GM21367 (cell line): Measurements from ENCODE around the gene ZMYM5.
"Not testable (repeated sequence)": the region's sequence is repeated elsewhere in the genome, so short reads cannot be mapped to it uniquely, and the experiment has no call there.

Experiments used
- ATAC-seq: cut with Tn5 transposase; IDR thresholded peaks from one replicate; pipeline ENCODE4 v1.9.1; 2021; ENCODE audit not compliant: unreplicated experiment

Gene ZMYM5

DNA sequence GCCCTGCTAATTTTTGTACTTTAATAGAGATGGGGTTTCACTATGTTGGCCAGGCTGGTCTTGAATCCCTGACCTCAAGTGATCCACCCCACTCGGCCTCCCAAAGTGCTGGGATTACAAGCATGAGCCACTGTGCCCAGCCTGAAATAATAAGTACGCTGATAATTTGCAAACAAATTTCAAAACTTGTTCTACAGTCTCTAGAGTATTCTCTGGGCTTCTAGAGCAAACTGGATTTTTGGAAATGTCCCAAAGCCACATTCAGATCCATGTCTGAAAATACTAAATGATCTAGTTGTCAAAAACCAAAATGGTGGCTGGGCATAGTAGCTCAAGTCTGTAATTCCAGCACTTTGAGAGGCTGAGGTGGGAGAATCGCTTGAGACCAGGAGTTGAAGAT is 40.8 kb downstream of the ZMYM5 start:
- no peak for ATAC-seq

GRCh38 chr13:19818223-19818842 is 45.1 kb downstream of the ZMYM5 start:
- ATAC-seq: no peak

- ATAC-seq: no peak
Observed at GRCh38 chr13:19817510-19818158, 45.8 kb downstream of the ZMYM5 start.

DNA sequence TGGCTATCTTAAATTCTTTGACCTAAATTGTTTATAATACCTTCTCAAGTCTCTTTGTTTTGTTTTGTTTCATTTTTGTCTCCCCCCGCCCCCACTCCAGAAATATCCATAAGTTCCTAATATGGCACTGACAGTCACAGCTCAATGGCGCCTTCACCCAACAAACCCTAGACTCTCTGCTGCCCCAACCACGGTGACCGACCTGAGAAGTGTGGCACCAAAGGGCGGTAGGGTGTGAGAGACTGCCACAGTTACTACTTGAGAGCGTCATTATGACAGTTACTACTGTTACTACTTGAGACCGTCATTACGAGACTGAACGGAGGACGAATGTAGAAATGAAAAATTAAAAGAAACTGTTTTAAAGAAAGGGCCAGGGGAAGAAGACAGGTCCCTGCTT is 46.3 kb downstream of the ZMYM5 start:
- no peak for ATAC-seq

DNA sequence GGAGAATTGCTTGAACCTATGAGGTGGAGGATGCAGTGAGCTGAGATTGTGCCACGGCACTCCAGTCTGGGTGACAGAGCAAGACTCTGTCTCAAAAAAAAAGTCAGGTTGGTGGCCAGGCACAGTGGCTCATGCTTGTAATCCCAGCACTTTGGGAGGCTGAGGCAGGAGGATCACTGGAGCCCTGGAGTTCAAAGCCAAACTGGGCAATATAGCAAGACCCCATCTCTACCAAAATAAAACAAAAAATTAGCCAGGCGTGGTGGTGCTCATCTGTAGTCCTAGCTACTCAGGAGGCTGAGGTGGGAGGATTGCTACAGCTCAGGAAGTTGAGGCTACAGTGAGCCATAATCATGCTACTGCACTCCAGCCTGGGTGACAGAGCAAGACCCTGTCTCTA is 47.6 kb downstream of the ZMYM5 start:
- not testable (repeated sequence) for ATAC-seq

DNA sequence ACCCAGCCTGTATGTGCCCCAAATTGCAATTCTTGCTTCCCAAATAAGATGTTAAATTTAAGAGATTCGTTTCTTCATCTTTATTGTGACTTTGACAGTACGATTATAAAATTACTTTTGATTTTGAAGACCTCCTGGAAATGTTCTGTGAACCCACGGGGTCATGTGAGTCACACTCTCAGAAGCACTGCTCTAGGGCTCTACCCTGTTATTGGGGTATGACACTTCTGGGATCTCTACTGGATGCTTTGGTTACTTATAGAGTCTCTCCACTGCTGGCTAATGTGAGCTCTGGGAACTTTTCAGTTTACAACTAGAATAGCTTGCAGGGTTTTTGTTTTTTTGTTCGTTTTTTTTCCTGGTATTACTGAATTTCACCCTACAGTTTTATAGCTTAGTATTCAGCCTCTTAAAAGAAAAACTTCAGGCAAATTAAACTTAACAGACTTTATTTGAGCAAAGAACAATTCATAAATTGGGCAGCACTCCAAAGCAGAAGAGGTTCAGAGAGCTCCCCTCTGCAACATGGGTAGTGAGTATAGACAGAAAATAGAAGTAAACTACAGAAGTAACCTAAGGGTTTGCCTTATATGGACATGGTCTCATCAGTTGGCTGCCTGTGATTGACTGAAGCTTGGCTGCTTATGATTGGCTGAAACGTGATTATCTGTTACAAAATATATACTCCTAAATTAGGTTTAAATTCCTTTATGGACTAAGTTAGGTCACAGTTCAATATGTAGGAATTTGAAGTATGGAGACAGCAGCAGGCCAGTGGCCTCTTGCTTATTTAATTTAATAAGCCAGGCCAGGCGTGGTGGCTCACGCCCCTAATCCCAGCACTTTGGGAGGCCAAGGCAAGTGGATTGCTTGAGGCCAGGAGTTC is 52.2 kb downstream of the ZMYM5 start:
- no peak for ATAC-seq

GRCh38 chr13:19810151-19810550 is 53.3 kb downstream of the ZMYM5 start:
- ATAC-seq: no peak

DNA sequence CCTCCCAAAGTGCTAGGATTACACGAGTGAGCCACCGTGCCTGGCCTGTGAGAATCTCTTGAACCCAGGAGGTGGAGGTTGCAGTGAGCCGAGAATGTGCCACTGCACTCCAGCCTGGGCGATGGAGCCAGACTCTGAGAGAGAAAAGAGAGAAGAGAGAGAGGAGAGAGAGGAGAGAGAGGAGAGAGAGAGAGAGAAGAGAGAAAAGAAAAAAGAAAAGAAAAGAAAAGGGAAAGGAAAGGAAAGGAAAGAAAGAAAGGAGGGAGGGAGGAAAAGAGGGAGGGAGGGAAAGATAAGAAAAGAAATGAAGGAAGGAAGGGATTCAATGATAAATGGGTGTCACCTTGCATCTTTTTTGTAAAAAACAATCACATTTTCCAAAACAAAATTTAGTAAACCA is 57.7 kb downstream of the ZMYM5 start:
- ATAC-seq: no peak

DNA sequence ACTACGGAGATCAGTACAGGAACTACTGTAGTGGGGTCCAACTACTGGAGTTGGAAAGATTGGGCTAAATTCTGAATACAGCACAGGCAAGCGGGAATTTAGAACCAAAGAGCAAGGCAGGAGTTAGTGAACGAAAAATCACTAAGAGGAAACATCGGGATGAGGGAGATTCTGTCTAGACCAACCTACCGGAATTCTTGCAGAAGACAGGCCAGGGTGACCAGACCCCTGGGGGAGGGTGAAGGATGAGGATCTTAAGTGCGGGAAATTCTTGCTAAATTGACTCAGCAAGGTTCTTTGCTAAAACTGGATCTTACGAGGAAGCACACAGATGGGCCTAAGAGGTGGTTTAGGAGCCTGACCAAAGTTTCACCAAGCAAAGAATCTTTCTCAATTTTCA is 67.5 kb downstream of the ZMYM5 start:
- ATAC-seq: no peak

GRCh38 chr13:19794631-19795030 is 68.8 kb downstream of the ZMYM5 start:
- no peak for ATAC-seq

GRCh38 chr13:19791953-19792537 is 71.4 kb downstream of the ZMYM5 start:
- no peak for ATAC-seq

DNA sequence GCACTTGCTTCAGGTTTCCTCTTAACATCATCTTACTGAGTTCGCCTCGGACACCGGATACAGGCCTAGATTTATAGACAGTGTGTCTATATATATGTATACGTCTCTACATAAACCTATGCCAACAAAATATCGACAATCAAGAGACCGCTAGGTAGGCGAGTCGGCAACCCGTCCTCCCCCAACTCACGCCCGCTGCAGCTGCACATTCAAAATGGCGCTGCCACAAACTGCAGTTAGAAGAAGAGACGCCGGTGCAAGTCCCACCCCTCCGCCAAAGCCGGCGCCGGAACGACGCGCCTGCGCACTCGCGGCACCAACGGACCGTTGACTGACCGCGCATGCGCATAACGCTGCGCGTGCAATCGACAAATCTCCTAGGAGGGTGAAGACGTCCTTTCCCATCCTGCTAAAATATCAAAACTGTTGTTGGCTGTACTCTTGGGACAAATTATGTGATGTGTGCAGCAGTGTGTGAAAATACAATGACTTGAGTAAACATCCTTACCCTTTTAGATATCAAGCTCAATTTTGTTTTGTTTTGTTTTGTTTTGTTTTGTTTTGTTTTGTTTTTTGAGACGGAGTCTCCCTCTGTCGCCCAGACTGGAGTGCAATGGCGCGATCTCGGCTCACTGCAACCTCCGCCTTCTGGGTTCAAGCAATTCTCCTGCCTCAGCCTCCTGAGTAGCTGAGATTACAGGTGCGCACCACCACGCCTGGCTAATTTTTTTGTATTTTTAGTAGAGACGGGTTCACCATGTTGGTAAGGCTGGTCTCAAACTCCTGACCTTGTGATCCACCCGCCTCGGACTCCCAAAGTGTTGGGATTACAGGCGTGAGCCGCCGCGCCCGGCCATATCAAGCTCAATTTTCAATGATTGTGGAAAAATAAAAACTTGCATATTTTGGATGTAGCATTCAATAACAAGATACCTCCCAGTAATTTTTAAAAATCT is 80.4 kb downstream of the ZMYM5 start, which contains the start of gene PSPC1:
Gene PSPC1, minus strand, starts transcription at position 219 of the 956 bp plus-strand sequence. Its CDS starts 188 bp downstream, at position 31.
- ATAC-seq: peak; percentile 88

GRCh38 chr13:19782049-19782726 is 81.3 kb downstream of the ZMYM5 start:
- ATAC-seq: peak; percentile 23

DNA sequence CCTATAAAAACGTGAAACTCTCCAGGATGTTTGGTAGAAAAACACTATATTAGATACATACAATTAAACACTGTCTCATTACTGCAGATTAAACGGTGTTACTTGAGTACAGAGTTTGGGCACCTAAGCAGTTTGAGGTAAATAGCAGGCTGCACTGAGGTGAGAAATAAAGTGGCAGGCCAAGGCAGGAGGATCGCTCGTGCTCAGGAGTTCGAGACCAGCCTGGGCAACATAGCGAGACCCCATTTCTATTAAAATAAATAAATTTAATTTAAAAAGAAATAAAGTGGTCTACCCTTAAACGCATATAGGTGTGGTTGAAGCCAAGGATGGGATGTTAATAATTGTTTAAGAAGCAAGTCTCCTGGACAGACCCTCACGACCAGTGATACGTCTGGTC is 81.9 kb downstream of the ZMYM5 start:
- ATAC-seq: no peak

DNA sequence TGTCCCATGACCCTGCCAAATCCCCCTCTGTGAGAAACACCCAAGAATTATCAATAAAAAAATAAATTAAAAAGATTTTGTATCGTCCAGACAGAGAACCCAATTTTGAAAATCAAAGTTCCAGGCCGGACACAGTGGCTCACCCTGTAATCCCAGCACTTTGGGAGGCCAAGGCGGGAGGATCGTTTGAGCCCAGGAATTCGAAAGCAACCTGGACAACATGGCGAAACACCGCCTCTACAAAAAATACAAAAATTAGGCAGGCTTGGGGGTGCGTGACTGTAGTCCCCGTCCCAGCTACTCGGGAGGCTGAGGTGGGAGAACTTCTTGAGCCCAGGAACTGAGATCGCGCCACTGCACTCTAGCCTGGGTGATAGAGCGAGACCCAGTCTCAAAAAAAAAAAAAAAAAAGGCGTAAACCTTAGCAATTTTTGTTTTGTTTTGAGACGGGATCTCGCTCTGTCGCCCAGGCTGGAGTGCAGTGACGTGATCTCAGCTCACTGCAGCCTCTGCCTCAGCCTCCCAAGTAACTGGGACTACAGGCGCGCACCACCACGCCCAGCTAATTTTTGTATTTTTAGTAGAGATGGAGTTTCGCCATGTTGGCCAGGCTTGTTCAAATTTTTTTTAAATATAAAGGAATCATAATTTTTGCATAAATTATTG is 82.6 kb downstream of the ZMYM5 start:
- not testable (repeated sequence) for ATAC-seq
